H1 (cell line): ENCODE results near the gene TMSB10. TPM values are rescaled to one million over a fixed set of nuclear protein-coding genes. Genes with fewer than 3 reads are reported as not detected.

Experiments
- CTCF ChIA-PET: fragments of 300-600 bp; sonication (Branson Sonifier 250); formaldehyde crosslinking; loops from one replicate; lab custom pipeline; 2021; ENCODE audit not compliant: partially characterized antibody; lab: Charles Lee
- POLR2A ChIA-PET: fragments of 300-600 bp; sonication (Branson Sonifier 250); formaldehyde crosslinking; loops from one replicate; lab custom pipeline; 2021; ENCODE audit warnings: inconsistent platforms; ENCODE audit not compliant: partially characterized antibody; lab: Charles Lee
- DNase-seq, 2 experiments: peaks; one replicate each; pipeline versions ENCODE4 v3.0.0 to v3.0.0-alpha.2; 2010 to 2022; ENCODE audit warnings: low spot score in 2 of 2, low read depth in 1 of 2, mixed read lengths in 1 of 2
- FAIRE-seq: peaks from 2 replicates; lab custom pipeline; 2011; peaks lifted over from hg19 to GRCh38; lab: Jason Lieb, UNC
- H2AFZ ChIP-seq: 2 replicates; pipeline ENCODE4 v1.8.1; 2012; ENCODE audit warnings: low read length, inconsistent platforms
- H2AK5ac ChIP-seq: 2 replicates; pipeline ENCODE4 v1.6.1; 2013; ENCODE audit warnings: low read depth, low read length
- H2BK120ac ChIP-seq: replicated peaks from 2 replicates; pipeline ENCODE3; 2013; ENCODE audit warnings: low read depth, low read length, inconsistent platforms
- H2BK12ac ChIP-seq: 2 replicates; pipeline ENCODE4 v1.6.1; 2013; ENCODE audit warnings: low read depth, low read length
- H2BK15ac ChIP-seq: 2 replicates; pipeline ENCODE4 v1.6.1; 2013; ENCODE audit warnings: low read length
- H2BK20ac ChIP-seq: 2 replicates; pipeline ENCODE4 v1.6.1; 2013; ENCODE audit warnings: low read length
- H2BK5ac ChIP-seq: 2 replicates; pipeline ENCODE4 v1.6.1; 2013; ENCODE audit warnings: low read depth, low read length
- H3K14ac ChIP-seq: 2 replicates; pipeline ENCODE4 v1.6.1; 2013; ENCODE audit warnings: inconsistent platforms; ENCODE audit not compliant: insufficient read length
- H3K18ac ChIP-seq: 2 replicates; pipeline ENCODE4 v1.6.1; 2013; ENCODE audit warnings: low read length; ENCODE audit errors: extremely low read depth
- H3K23ac ChIP-seq: 2 replicates; pipeline ENCODE4 v1.6.1; 2013; ENCODE audit warnings: inconsistent platforms; ENCODE audit not compliant: insufficient read length
- H3K23me2 ChIP-seq: 2 replicates; pipeline ENCODE4 v1.6.1; 2013; ENCODE audit warnings: low read depth, low read length
- H3K27ac ChIP-seq: 2 replicates; pipeline ENCODE4 v1.6.1; 2011; ENCODE audit warnings: low read depth, low read length, inconsistent platforms
- H3K27me3 ChIP-seq, 4 experiments: replicated peaks in 1 of 4; 1 replicate in 1 of 4; 2 replicates in 3 of 4; pipeline versions ENCODE4 v1.6.1 to v1.8.1; 2011 to 2013; ENCODE audit warnings: low read length in 3 of 4, mild to moderate bottlenecking in 3 of 4, inconsistent platforms in 2 of 4, mixed read lengths in 2 of 4, moderate library complexity in 1 of 4; ENCODE audit not compliant: control insufficient read depth in 3 of 4, insufficient read depth in 3 of 4; ENCODE audit errors: extremely low read depth in 1 of 4
- H3K36me3 ChIP-seq, 4 experiments: 2 replicates each; pipeline versions ENCODE4 v1.6.1 to v1.8.1; 2011 to 2013; ENCODE audit warnings: mild to moderate bottlenecking in 4 of 4, low read length in 3 of 4, moderate library complexity in 2 of 4, control low read depth in 1 of 4, inconsistent platforms in 1 of 4; ENCODE audit not compliant: insufficient read depth in 4 of 4, control insufficient read depth in 2 of 4
- H3K4ac ChIP-seq: replicated peaks from 2 replicates; pipeline ENCODE3; 2013; ENCODE audit warnings: low read length, low read depth, mixed read lengths, inconsistent platforms; ENCODE audit not compliant: insufficient read length
- H3K4me1 ChIP-seq, 4 experiments: replicated peaks in 1 of 4; 1 replicate in 1 of 4; 2 replicates in 3 of 4; pipeline versions ENCODE4 v1.6.1 to v1.8.1; 2011 to 2013; ENCODE audit warnings: low read length in 3 of 4, inconsistent platforms in 2 of 4, mixed read lengths in 1 of 4; ENCODE audit not compliant: insufficient read depth in 4 of 4, control insufficient read depth in 3 of 4
- H3K4me2 ChIP-seq, 2 experiments: 2 replicates each; pipeline versions ENCODE4 v1.6.1 to v1.8.1; 2011 to 2013; ENCODE audit warnings: low read depth in 2 of 2, low read length in 2 of 2, control low read depth in 1 of 2, inconsistent platforms in 1 of 2, mild to moderate bottlenecking in 1 of 2; ENCODE audit not compliant: insufficient read depth in 1 of 2
- H3K4me3 ChIP-seq, 4 experiments: fragments of 200-600, 300-600 bp in 1 of 4; sonication (generic), shearing (Covaris generic), sonication (Bioruptor Twin) in 1 of 4; 2 replicates each; pipeline versions ENCODE4 v1.5.1 to v1.8.1; 2011 to 2016; ENCODE audit warnings: low read length in 4 of 4, low read depth in 3 of 4, control low read depth in 2 of 4, inconsistent platforms in 2 of 4, mild to moderate bottlenecking in 2 of 4, mixed read lengths in 1 of 4, moderate library complexity in 1 of 4; ENCODE audit not compliant: insufficient read depth in 2 of 4; ENCODE audit errors: extremely low read depth in 1 of 4
- H3K56ac ChIP-seq: replicated peaks from 2 replicates; pipeline ENCODE3; 2013; ENCODE audit warnings: low read depth, mild to moderate bottlenecking, mixed read lengths, low read length, inconsistent platforms; ENCODE audit not compliant: insufficient read length
- H3K79me1 ChIP-seq: 2 replicates; pipeline ENCODE4 v1.6.1; 2013; ENCODE audit warnings: low read depth, low read length, control low read depth
- H3K79me2 ChIP-seq, 2 experiments: 2 replicates each; pipeline versions ENCODE4 v1.6.1 to v1.8.1; 2012 to 2013; ENCODE audit warnings: low read length in 2 of 2, mild to moderate bottlenecking in 2 of 2, inconsistent platforms in 1 of 2; ENCODE audit not compliant: insufficient read depth in 2 of 2, control insufficient read depth in 1 of 2
- H3K9ac ChIP-seq, 4 experiments: replicated peaks in 1 of 4; 1 replicate in 1 of 4; 2 replicates in 3 of 4; pipeline versions ENCODE4 v1.6.1 to v1.8.1; 2011 to 2013; ENCODE audit warnings: low read depth in 3 of 4, low read length in 3 of 4, control low read depth in 2 of 4, mild to moderate bottlenecking in 2 of 4, moderate library complexity in 2 of 4, inconsistent platforms in 1 of 4; ENCODE audit errors: extremely low read depth in 1 of 4
- H3K9me3 ChIP-seq, 2 experiments: 2 replicates each; pipeline versions ENCODE4 v1.6.1 to v1.8.1; 2012 to 2013; ENCODE audit warnings: mild to moderate bottlenecking in 2 of 2, moderate library complexity in 2 of 2, control low read depth in 1 of 2, inconsistent platforms in 1 of 2, low read depth in 1 of 2, low read length in 1 of 2, mixed read lengths in 1 of 2; ENCODE audit not compliant: insufficient read depth in 2 of 2
- H4K20me1 ChIP-seq, 2 experiments: replicated peaks in 1 of 2; 2 replicates each; pipeline versions ENCODE3 to v1.8.1; 2011 to 2013; ENCODE audit warnings: inconsistent platforms in 2 of 2, low read length in 2 of 2, mild to moderate bottlenecking in 1 of 2; ENCODE audit not compliant: insufficient read depth in 2 of 2, control insufficient read depth in 1 of 2
- H4K5ac ChIP-seq: 2 replicates; pipeline ENCODE4 v1.6.1; 2013; ENCODE audit warnings: low read length, low read depth, mixed read lengths, inconsistent platforms; ENCODE audit not compliant: insufficient read length
- H4K8ac ChIP-seq: 2 replicates; pipeline ENCODE4 v1.8.0; 2013; ENCODE audit warnings: mild to moderate bottlenecking, moderate library complexity, low read length, inconsistent platforms; ENCODE audit not compliant: insufficient read depth; ENCODE audit errors: extremely low read depth
- H4K91ac ChIP-seq: replicated peaks from 2 replicates; pipeline ENCODE3; 2013; ENCODE audit warnings: low read length, mixed read lengths, inconsistent platforms; ENCODE audit not compliant: insufficient read length
- WGBS, 2 experiments: shearing (Covaris generic) in 1 of 2; methylation state at CpG; one replicate each; pipeline versions ENCODE4 v1.1.6 to v1.1.7; 2013 to 2015; ENCODE audit warnings: low lambda C conversion rate in 2 of 2, mixed read lengths in 2 of 2, inconsistent platforms in 1 of 2, low coverage in 1 of 2, missing lambda C conversion rate in 1 of 2; ENCODE audit not compliant: insufficient replicate concordance in 2 of 2, insufficient coverage in 1 of 2, insufficient read length in 1 of 2; ENCODE audit errors: extremely low coverage in 1 of 2, missing lambda C conversion rate in 1 of 2; 5-methylcytosine and 5-hydroxymethylcytosine counted together
- polyA plus RNA-seq, 7 experiments: library from polyadenylated mRNA; depleted of rRNA in 3 of 7; stranded (reverse) in 5 of 7; unstranded in 2 of 7; fragments of >200 nt in 5 of 7; fragments of 200-250 nt in 2 of 7; gene quantifications; 1 replicate in 5 of 7; 2 replicates in 1 of 7; 4 replicates in 1 of 7; pipeline versions ENCODE4 v1.2.1 to v1.2.3, GENCODE V29; 2011 to 2013; ENCODE audit warnings: missing spikeins in 2 of 7, mixed read lengths in 2 of 7
- total RNA-seq: library from RNA; stranded (reverse); fragmentation: NEBNext Ultra II Directional; extraction: Animal tissue kit (Norgen Biotek cat#: 25700); gene quantifications from 2 replicates; pipeline ENCODE4 v1.2.1, GENCODE V29; 2021

The TMSB10 gene
- total and polyA plus RNA-seq, 2 of the 8 experiments (the other 6 are each of a cell fraction or from before 2014, with no cell fraction given), result 593 to 1,075 TPM

- no peak overlapping the region for H3K4ac ChIP-seq
- no peak overlapping the region for H3K9ac ChIP-seq
- H3K79me1 ChIP-seq, result no peaks in the 10 kb centered on the region
- H2BK20ac ChIP-seq, result no peak overlapping the region
- H2AFZ ChIP-seq, result 0 out of 2 replicates have a peak overlapping the region, but pooled peaks have one; percentile 31
- no peak overlapping the region for H2AK5ac ChIP-seq
- H4K5ac ChIP-seq, result no peak overlapping the region
- H3K4me2 ChIP-seq, result no peak overlapping the region; a peak in 1 of 4 replicates
- no peak overlapping the region for H3K23ac ChIP-seq
- ChIA-PET CTCF (interaction anchor here (0.9 to 3.8 kb wide), 23 partner anchors 7 to 361 kb away, joined by 3 to 57 read pairs (median 11); partner anchors contain the start of genes TMSB10 and TRABD2A), POLR2A (interaction anchor here (0.8 to 3.1 kb wide), 8 partner anchors 15 to 45 kb away, joined by 3 to 36 read pairs (median 4); no protein-coding TSS in a partner anchor)
- no peaks in the 10 kb centered on the region for H4K20me1 ChIP-seq
- H2BK120ac ChIP-seq, result no peak overlapping the region
- H3K27ac ChIP-seq, result no peak overlapping the region
- FAIRE-seq, result no peak
- no peak overlapping the region for H4K8ac ChIP-seq
- 71% methylated on average over 9 of the region's 9 CpGs; no CpG with 5 or more reads in 1 of the 2 experiments for WGBS, 2 experiments
- H3K23me2 ChIP-seq, result no peaks in the 10 kb centered on the region
- H3K56ac ChIP-seq, result no peak overlapping the region
- DNase-seq, result no peak
- H4K91ac ChIP-seq, result no peak overlapping the region
- H3K36me3 ChIP-seq, result no peaks in the 10 kb centered on the region
- no peak overlapping the region for H2BK5ac ChIP-seq
- H3K14ac ChIP-seq, result no peak overlapping the region
- H2BK15ac ChIP-seq, result no peak overlapping the region
- H3K18ac ChIP-seq, result no peak overlapping the region
- no peaks in the 10 kb centered on the region for H3K79me2 ChIP-seq
- H3K4me1 ChIP-seq, result peaks cover 0 to 10% (median 2%) of the 10 kb centered on the region in 4 experiments; a peak in 2 of 7 replicates
- H3K27me3 ChIP-seq, result peaks cover 0 to 9% (median 3%) of the 10 kb centered on the region in 4 experiments; a peak in 2 of 7 replicates
- H3K9me3 ChIP-seq, result no peaks in the 10 kb centered on the region
- no peak overlapping the region for H2BK12ac ChIP-seq
- H3K4me3 ChIP-seq, result peak overlapping the region in 1 of 4 experiments; percentile 10; a peak in 1 of 8 replicates
Observed at GRCh38 chr2:84924173-84925106, 19.0 kb downstream of the TMSB10 start.
